ENCODE measurements around the gene RNF217.
"Not testable (repeated sequence)": the region's sequence is repeated elsewhere in the genome, so short reads cannot be mapped to it uniquely, and the experiment has no call there.

The RNF217 gene

DNA sequence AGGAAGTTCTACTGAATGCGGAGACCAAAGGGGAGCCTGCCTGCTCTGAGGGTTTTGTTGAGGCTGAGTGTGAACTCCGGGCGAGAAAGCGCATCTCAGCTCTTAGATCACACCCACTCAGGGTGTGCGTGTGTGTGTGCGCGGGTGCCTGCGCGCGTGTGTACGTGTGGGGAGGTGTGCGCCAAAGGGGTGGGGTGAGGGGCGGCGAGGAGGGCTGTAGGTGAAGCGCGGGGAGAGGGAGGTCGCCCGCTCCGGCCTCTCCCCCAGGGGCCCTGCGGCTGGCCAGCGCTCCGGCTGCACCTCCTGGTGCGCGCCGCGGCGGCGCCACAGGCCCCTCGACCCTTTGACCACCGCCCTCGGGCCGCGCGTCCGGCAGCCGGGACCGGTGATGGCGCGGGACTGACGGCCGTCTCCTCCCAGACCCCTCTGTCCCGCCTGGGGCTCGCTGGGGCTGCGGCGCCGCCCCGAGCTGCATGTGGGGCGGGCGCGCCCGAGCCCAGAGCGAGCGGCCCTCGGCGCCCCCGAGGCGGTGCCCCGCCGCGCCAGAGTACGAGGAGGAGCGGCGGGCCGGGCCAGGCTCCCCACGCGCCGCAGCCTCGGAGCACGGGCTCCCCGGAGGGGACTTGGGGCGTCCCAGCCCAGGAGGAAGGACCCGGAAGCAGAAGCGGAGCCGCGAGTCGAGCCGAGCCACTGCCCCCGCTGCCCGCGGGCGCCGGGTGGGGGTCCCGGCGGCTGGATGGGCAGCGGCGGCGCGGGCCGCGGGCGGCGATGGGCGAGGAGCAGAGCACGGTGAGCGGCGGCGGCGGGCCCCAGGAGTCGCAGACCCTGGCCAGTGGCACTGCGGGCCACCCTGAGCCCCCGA is at the start of gene RNF217:
Gene RNF217 (plus strand): TSS at position 661 of the 862 bp plus-strand sequence. CDS start 108 bp downstream, at position 769.
- peaks cover 30% of the 10 kb centered on the region for H3K4me1 ChIP-seq (ENCODE audit: control insufficient read depth, insufficient read depth, low read length)
- DNase-seq (ENCODE audit: low read depth), result peak; percentile 76
- H3K27me3 ChIP-seq (replicated peaks; ENCODE audit: control insufficient read depth, insufficient read depth, low read length), result no peaks in the 10 kb centered on the region
- no peaks in the 10 kb centered on the region for H3K9me3 ChIP-seq (ENCODE audit: control insufficient read depth, low read length)
- H3K4me3 ChIP-seq (ENCODE audit: low read length), result peak within 1 kb of the TSS; percentile 93
- H3K9ac ChIP-seq (ENCODE audit: low read length), result peak within 1 kb of the TSS; percentile 93
- peaks cover 3% of the 10 kb centered on the region for H3K36me3 ChIP-seq (ENCODE audit: control insufficient read depth, insufficient read depth, low read length, severe bottlenecking)

DNA sequence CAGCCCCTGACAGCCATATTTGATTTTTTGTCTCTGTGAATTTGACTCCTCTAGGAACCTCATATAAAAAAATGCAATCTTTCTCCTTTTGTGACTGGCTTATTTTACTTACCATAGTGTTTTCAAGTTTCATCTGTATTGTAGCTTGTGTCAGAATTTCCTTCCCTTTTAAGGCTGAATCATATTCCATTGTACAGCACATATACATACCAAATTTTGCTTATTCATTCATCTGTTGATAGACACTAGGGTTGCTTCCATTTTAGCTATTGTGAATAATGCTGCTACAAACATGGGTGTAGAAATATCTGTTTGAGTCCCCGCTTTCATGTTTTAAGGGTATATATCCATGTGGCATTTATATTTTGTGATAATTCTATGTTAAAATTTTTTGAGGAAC is 49.2 kb upstream of the RNF217 start:
- Histone ChIP-seq H3K4me1 (ENCODE audit: control insufficient read depth, insufficient read depth, low read length) (no peaks in the 10 kb centered on the region), H3K9me3 (ENCODE audit: control insufficient read depth, low read length) (no peaks in the 10 kb centered on the region)

DNA sequence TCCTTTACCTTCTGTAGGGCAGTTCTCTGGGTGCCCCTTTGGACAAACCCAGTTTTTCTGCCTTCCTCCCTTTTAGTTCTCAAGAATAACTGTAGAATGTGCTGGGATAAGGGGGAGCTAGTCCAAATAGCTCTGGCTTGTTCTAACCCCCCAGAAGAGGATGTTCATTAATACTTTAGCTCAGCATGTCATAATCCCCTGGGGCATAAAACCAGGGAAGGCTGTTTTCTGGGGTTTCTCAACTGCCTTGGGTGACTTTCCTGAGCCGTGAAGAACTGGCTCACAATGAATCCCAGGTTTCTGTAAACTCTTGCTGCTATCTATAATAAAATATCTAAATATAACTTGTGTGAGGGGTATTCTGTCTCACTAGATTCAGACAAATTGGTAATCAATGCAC is 44.5 kb upstream of the RNF217 start:
- Histone ChIP-seq H3K36me3 (ENCODE audit: control insufficient read depth, insufficient read depth, low read length, severe bottlenecking) (no peaks in the 10 kb centered on the region), H3K9me3 (ENCODE audit: control insufficient read depth, low read length) (no peaks in the 10 kb centered on the region), H3K4me1 (ENCODE audit: control insufficient read depth, insufficient read depth, low read length) (no peaks in the 10 kb centered on the region), H3K9ac (ENCODE audit: low read length) (no peak overlapping the region), H3K27me3 (replicated peaks; ENCODE audit: control insufficient read depth, insufficient read depth, low read length) (no peaks in the 10 kb centered on the region), H3K4me3 (ENCODE audit: low read length) (no peak overlapping the region)
- DNase-seq (ENCODE audit: low read depth), result no peak

More for the DNA sequence above, 49.2 kb upstream of the RNF217 start:
- Histone ChIP-seq H3K4me3 (ENCODE audit: low read length) (no peak overlapping the region), H3K36me3 (ENCODE audit: control insufficient read depth, insufficient read depth, low read length, severe bottlenecking) (no peaks in the 10 kb centered on the region), H3K27me3 (replicated peaks; ENCODE audit: control insufficient read depth, insufficient read depth, low read length) (no peaks in the 10 kb centered on the region), H3K9ac (ENCODE audit: low read length) (no peak overlapping the region)
- DNase-seq (ENCODE audit: low read depth), result no peak

GRCh38 chr6:124919703-124920102 is 42.5 kb upstream of the RNF217 start:
- H3K4me3 ChIP-seq (ENCODE audit: low read length); DNase-seq (ENCODE audit: low read depth); H3K4me1 ChIP-seq (ENCODE audit: control insufficient read depth, insufficient read depth, low read length); H3K36me3 ChIP-seq (ENCODE audit: control insufficient read depth, insufficient read depth, low read length, severe bottlenecking); H3K27me3 ChIP-seq (replicated peaks; ENCODE audit: control insufficient read depth, insufficient read depth, low read length); H3K9me3 ChIP-seq (ENCODE audit: control insufficient read depth, low read length); H3K9ac ChIP-seq (ENCODE audit: low read length): not testable (repeated sequence)

DNA sequence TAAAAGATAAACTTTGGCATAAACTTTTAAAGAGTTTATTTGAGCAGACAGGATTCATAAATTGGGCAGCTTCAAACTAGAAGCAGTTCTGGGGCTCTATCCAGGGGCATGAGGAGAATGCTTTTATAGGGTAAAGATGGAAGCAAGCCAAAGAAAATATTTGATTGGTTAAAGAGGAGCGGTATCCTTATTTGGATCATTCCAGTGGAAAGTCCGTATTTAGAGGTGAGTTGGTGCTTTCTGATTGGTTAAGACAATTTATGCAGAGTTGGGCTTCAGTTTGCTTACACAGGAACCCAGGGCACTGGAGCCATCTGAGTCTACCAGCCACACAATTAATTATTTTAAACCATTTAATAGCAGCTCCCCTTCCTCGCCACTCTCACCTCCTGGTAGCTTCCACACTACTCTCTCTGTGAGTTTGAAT is 37.9 kb upstream of the RNF217 start:
- DNase-seq (ENCODE audit: low read depth), result peak; percentile 32
- Histone ChIP-seq H3K36me3 (ENCODE audit: control insufficient read depth, insufficient read depth, low read length, severe bottlenecking) (no peaks in the 10 kb centered on the region), H3K27me3 (replicated peaks; ENCODE audit: control insufficient read depth, insufficient read depth, low read length) (no peaks in the 10 kb centered on the region), H3K4me3 (ENCODE audit: low read length) (no peak overlapping the region), H3K4me1 (ENCODE audit: control insufficient read depth, insufficient read depth, low read length) (no peaks in the 10 kb centered on the region), H3K9ac (ENCODE audit: low read length) (no peak overlapping the region), H3K9me3 (ENCODE audit: control insufficient read depth, low read length) (no peaks in the 10 kb centered on the region)

GRCh38 chr6:124926435-124926834 is 35.8 kb upstream of the RNF217 start:
- Histone ChIP-seq H3K4me3 (ENCODE audit: low read length) (no peak overlapping the region), H3K9ac (ENCODE audit: low read length) (no peak overlapping the region), H3K9me3 (ENCODE audit: control insufficient read depth, low read length) (no peaks in the 10 kb centered on the region), H3K36me3 (ENCODE audit: control insufficient read depth, insufficient read depth, low read length, severe bottlenecking) (no peaks in the 10 kb centered on the region), H3K27me3 (replicated peaks; ENCODE audit: control insufficient read depth, insufficient read depth, low read length) (no peaks in the 10 kb centered on the region), H3K4me1 (ENCODE audit: control insufficient read depth, insufficient read depth, low read length) (no peaks in the 10 kb centered on the region)
- no peak for DNase-seq (ENCODE audit: low read depth)

- H3K27me3 ChIP-seq (replicated peaks; ENCODE audit: control insufficient read depth, insufficient read depth, low read length), result no peaks in the 10 kb centered on the region
- H3K4me1 ChIP-seq (ENCODE audit: control insufficient read depth, insufficient read depth, low read length), result no peaks in the 10 kb centered on the region
- H3K9me3 ChIP-seq (ENCODE audit: control insufficient read depth, low read length), result no peaks in the 10 kb centered on the region
- DNase-seq (ENCODE audit: low read depth), result no peak
- no peak overlapping the region for H3K4me3 ChIP-seq (ENCODE audit: low read length)
- H3K9ac ChIP-seq (ENCODE audit: low read length), result no peak overlapping the region
- H3K36me3 ChIP-seq (ENCODE audit: control insufficient read depth, insufficient read depth, low read length, severe bottlenecking), result no peaks in the 10 kb centered on the region
Observed at GRCh38 chr6:124927806-124928205, 34.4 kb upstream of the RNF217 start.

- Histone ChIP-seq H3K27me3 (replicated peaks; ENCODE audit: control insufficient read depth, insufficient read depth, low read length) (no peaks in the 10 kb centered on the region), H3K4me1 (ENCODE audit: control insufficient read depth, insufficient read depth, low read length) (peaks cover 5% of the 10 kb centered on the region), H3K4me3 (ENCODE audit: low read length) (no peak overlapping the region), H3K9ac (ENCODE audit: low read length) (no peak overlapping the region), H3K36me3 (ENCODE audit: control insufficient read depth, insufficient read depth, low read length, severe bottlenecking) (no peaks in the 10 kb centered on the region), H3K9me3 (ENCODE audit: control insufficient read depth, low read length) (no peaks in the 10 kb centered on the region)
- DNase-seq (ENCODE audit: low read depth), result no peak
Observed at GRCh38 chr6:124928851-124929250, 33.4 kb upstream of the RNF217 start.

DNA sequence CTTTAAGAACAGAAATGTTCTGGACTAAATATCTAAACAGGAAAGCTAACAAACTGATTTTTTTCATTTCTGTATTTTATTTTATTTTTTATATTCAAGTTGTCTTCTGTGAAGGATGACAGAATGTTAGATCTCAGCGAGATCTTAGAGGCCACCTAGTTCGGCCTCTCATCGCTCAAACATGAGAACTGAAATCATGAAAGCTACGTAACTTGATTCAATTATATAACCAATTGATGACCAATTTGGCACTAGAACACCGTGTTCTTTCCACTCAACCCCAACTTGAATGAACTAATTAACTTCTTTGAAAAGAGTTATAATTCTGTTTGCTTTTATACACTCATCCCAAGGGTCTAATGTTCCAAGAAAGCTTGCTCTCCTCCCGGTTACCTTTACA is 24.6 kb upstream of the RNF217 start:
- Histone ChIP-seq H3K27me3 (replicated peaks; ENCODE audit: control insufficient read depth, insufficient read depth, low read length) (no peaks in the 10 kb centered on the region), H3K4me1 (ENCODE audit: control insufficient read depth, insufficient read depth, low read length) (peaks cover 30% of the 10 kb centered on the region), H3K4me3 (ENCODE audit: low read length) (peak overlapping the region; percentile 50), H3K9me3 (ENCODE audit: control insufficient read depth, low read length) (no peaks in the 10 kb centered on the region), H3K9ac (ENCODE audit: low read length) (peak overlapping the region; percentile 71), H3K36me3 (ENCODE audit: control insufficient read depth, insufficient read depth, low read length, severe bottlenecking) (no peaks in the 10 kb centered on the region)
- DNase-seq (ENCODE audit: low read depth), result no peak

- DNase-seq (ENCODE audit: low read depth), result no peak
- peaks cover 23% of the 10 kb centered on the region for H3K4me1 ChIP-seq (ENCODE audit: control insufficient read depth, insufficient read depth, low read length)
- H3K4me3 ChIP-seq (ENCODE audit: low read length), result no peak overlapping the region
- H3K36me3 ChIP-seq (ENCODE audit: control insufficient read depth, insufficient read depth, low read length, severe bottlenecking), result no peaks in the 10 kb centered on the region
- no peak overlapping the region for H3K9ac ChIP-seq (ENCODE audit: low read length)
- peaks cover 7% of the 10 kb centered on the region for H3K9me3 ChIP-seq (ENCODE audit: control insufficient read depth, low read length)
- H3K27me3 ChIP-seq (replicated peaks; ENCODE audit: control insufficient read depth, insufficient read depth, low read length), result no peaks in the 10 kb centered on the region
Observed at GRCh38 chr6:124941259-124941658, 21.0 kb upstream of the RNF217 start.

- Histone ChIP-seq H3K36me3 (ENCODE audit: control insufficient read depth, insufficient read depth, low read length, severe bottlenecking) (no peaks in the 10 kb centered on the region), H3K9me3 (ENCODE audit: control insufficient read depth, low read length) (peaks cover 7% of the 10 kb centered on the region), H3K9ac (ENCODE audit: low read length) (no peak overlapping the region), H3K4me1 (ENCODE audit: control insufficient read depth, insufficient read depth, low read length) (peaks cover 16% of the 10 kb centered on the region), H3K4me3 (ENCODE audit: low read length) (no peak overlapping the region), H3K27me3 (replicated peaks; ENCODE audit: control insufficient read depth, insufficient read depth, low read length) (no peaks in the 10 kb centered on the region)
- DNase-seq (ENCODE audit: low read depth), result no peak
Observed at GRCh38 chr6:124943658-124944057, 18.6 kb upstream of the RNF217 start.
